Brain microvascular endothelial cell (primary cell): ENCODE results near the gene NDUFA13.

Experiments
- DNase-seq: peaks from one replicate; pipeline ENCODE4 v3.0.0-alpha.2; 2020
- H3K27ac ChIP-seq: fragments of 250-450 bp; sonication (Bioruptor Pico); 2 replicates; pipeline ENCODE4 v1.5.1; 2020; ENCODE audit warnings: mild to moderate bottlenecking, moderate library complexity
- H3K27me3 ChIP-seq: fragments of 250-450 bp; sonication (Bioruptor Pico); replicated peaks from 2 replicates; pipeline ENCODE4 v1.5.1; 2020; ENCODE audit warnings: mild to moderate bottlenecking
- H3K36me3 ChIP-seq: fragments of 250-450 bp; sonication (Bioruptor Pico); replicated peaks from 2 replicates; pipeline ENCODE4 v1.5.1; 2020; ENCODE audit warnings: mild to moderate bottlenecking
- H3K4me3 ChIP-seq: 2 replicates; pipeline ENCODE4 v1.5.1; 2011; ENCODE audit warnings: low read depth, mild to moderate bottlenecking, control low read depth, low read length, moderate library complexity
- in situ Hi-C: cut with HindIII; loops from 2 replicates; pipeline ENCODE4 v1.10.0; 2017; ENCODE audit warnings: low sequenced_read_pairs, low pct_ligation_motif_present
- TF ChIP-seq, protein P1 (sequence below): IDR thresholded peaks from 2 replicates; pipeline ENCODE4 v1.5.1; 2011; ENCODE audit warnings: low read depth, mild to moderate bottlenecking, moderate library complexity, low read length, control low read depth, inconsistent platforms; ENCODE audit errors: missing control alignments

Gene NDUFA13

GRCh38 chr19:19567391-19567790 lies 51.4 kb downstream of the NDUFA13 start:
- DNase-seq, result no peak
- Histone ChIP-seq H3K27ac (no peak overlapping the region), H3K36me3 (no peaks in the 10 kb centered on the region), H3K27me3 (no peaks in the 10 kb centered on the region), H3K4me3 (no peak overlapping the region)
- in situ Hi-C loops, result no loop called here
- TF ChIP-seq, protein P1, sequence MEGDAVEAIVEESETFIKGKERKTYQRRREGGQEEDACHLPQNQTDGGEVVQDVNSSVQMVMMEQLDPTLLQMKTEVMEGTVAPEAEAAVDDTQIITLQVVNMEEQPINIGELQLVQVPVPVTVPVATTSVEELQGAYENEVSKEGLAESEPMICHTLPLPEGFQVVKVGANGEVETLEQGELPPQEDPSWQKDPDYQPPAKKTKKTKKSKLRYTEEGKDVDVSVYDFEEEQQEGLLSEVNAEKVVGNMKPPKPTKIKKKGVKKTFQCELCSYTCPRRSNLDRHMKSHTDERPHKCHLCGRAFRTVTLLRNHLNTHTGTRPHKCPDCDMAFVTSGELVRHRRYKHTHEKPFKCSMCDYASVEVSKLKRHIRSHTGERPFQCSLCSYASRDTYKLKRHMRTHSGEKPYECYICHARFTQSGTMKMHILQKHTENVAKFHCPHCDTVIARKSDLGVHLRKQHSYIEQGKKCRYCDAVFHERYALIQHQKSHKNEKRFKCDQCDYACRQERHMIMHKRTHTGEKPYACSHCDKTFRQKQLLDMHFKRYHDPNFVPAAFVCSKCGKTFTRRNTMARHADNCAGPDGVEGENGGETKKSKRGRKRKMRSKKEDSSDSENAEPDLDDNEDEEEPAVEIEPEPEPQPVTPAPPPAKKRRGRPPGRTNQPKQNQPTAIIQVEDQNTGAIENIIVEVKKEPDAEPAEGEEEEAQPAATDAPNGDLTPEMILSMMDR, result no peak

DNA sequence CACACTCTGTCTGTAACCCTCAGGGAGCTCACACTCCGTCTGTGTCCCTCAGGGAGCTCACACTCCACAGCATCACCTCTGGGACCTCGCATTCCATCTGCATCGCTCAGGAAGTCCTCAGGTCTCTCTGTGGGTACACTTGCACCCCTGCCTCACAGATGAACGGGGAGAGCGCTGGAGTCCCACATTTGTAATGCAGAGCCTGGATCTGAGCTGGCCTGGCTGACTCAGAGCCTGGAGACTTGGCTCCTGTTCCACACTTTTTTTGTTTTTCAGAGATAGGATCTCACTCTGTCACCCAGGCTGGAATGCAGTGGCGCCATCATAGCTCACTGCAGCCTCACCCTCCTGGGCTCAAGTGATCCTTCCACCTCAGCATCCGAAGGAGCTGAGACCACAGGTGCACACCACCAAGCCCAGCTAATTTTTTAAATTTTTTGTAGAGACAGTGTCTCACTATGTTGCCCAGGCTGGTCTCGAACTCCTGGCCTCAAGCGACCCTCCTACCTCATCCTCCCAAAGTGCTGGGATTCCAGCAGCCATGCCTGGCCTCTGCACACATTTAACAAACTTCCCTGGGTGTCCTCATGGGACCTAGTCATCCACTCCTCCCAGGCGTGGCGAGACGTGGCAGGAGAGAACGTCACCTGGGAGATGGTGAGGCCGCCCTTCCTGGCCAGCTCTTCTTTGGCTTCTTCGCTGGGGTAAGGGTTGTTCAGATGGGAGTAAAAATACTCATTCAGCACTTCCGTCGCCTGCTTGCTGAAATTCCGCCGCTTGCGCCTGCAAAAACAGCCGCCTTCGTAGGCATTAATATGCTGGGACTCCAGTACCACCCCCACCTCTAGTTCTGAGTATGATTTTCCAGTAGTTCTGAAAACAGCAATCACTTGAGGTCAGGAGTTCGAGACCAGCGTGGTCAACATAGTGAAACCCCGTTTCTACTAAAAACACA lies 53.1 kb downstream of the NDUFA13 start:
- Histone ChIP-seq H3K36me3 (no peaks in the 10 kb centered on the region), H3K4me3 (no peak overlapping the region), H3K27ac (no peak overlapping the region), H3K27me3 (no peaks in the 10 kb centered on the region)
- in situ Hi-C loops, result no loop called here
- DNase-seq, result peak; percentile 64
- TF ChIP-seq, protein P1, result no peak

GRCh38 chr19:19570571-19570970 lies 54.5 kb downstream of the NDUFA13 start:
- in situ Hi-C loops, result no loop called here
- TF ChIP-seq, protein P1, result no peak
- no peaks in the 10 kb centered on the region for H3K27me3 ChIP-seq
- H3K36me3 ChIP-seq, result no peaks in the 10 kb centered on the region
- DNase-seq, result no peak
- H3K27ac ChIP-seq, result no peak overlapping the region
- H3K4me3 ChIP-seq, result no peak overlapping the region

GRCh38 chr19:19571071-19571786 lies 55.2 kb downstream of the NDUFA13 start:
- no peaks in the 10 kb centered on the region for H3K36me3 ChIP-seq
- no peaks in the 10 kb centered on the region for H3K27me3 ChIP-seq
- H3K4me3 ChIP-seq, result no peak overlapping the region
- no peak overlapping the region for H3K27ac ChIP-seq
- TF ChIP-seq, protein P1, result no peak
- in situ Hi-C loops, result no loop called here
- DNase-seq, result no peak

DNA sequence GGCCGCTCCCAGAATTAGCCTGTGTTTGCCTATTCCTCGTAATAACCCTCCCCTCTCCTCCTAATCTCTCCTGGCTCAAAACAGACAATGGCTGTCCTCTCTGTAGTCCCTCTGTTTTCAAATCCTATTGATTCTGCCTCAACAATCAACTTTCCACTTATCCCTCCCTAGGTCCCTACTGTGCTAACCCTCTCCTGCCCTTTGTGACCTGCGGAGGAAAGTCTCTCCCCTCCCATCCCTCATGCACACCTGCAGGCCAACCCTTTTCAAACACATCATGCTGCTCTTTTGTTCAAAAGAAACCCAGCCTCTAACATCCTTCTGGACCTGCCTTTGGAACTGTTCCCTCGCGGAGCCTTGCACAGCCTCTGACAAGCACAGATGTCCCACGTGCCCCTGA lies 59.4 kb downstream of the NDUFA13 start:
- in situ Hi-C loops, result no loop called here
- H3K27me3 ChIP-seq, result no peaks in the 10 kb centered on the region
- DNase-seq, result no peak
- no peak overlapping the region for H3K4me3 ChIP-seq
- TF ChIP-seq, protein P1, result no peak
- H3K27ac ChIP-seq, result no peak overlapping the region
- no peaks in the 10 kb centered on the region for H3K36me3 ChIP-seq
